ENCODE measurements around the gene NFE2L2.

DNA sequence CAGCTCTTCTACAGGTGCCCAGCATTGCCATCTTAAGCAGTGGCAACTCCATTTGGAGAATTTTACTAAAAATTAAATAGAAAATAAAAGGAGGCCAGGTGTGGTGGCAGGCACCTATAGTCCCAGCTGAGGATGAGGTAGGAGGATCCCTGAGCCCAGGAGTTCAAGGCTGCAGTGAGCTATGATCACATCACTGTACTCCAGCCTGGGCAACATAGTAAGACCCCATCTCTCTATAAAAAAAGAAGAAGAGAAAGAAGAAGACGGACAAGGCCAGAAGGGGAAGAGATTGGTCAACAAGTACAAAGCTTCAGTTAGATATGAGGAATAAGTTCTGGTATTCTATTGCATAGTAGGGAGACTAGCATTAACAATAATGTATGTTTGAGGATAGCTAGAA is 73.6 kb downstream of the NFE2L2 start:
- TF ChIP-seq, protein P1, sequence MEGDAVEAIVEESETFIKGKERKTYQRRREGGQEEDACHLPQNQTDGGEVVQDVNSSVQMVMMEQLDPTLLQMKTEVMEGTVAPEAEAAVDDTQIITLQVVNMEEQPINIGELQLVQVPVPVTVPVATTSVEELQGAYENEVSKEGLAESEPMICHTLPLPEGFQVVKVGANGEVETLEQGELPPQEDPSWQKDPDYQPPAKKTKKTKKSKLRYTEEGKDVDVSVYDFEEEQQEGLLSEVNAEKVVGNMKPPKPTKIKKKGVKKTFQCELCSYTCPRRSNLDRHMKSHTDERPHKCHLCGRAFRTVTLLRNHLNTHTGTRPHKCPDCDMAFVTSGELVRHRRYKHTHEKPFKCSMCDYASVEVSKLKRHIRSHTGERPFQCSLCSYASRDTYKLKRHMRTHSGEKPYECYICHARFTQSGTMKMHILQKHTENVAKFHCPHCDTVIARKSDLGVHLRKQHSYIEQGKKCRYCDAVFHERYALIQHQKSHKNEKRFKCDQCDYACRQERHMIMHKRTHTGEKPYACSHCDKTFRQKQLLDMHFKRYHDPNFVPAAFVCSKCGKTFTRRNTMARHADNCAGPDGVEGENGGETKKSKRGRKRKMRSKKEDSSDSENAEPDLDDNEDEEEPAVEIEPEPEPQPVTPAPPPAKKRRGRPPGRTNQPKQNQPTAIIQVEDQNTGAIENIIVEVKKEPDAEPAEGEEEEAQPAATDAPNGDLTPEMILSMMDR (IDR thresholded peaks at IDR 0.05; ENCODE audit: extremely low read depth in 1 of 2, insufficient read depth in 1 of 2, low read depth in 1 of 2, low read length in 2 of 2) = no peak
- TF ChIP-seq POLR2A (IDR thresholded peaks at IDR 0.05; ENCODE audit: low read depth, low read length) = no peak
- TF ChIP-seq POLR2AphosphoS5 (IDR thresholded peaks at IDR 0.05; ENCODE audit: insufficient read depth, low read depth, low read length) = no peak
